IMR-90 (cell line): Measurements from ENCODE around the gene LY86. TPM values are rescaled to one million over a fixed set of nuclear protein-coding genes. Genes with fewer than 3 reads are reported as not detected.

Experiments used
- ATAC-seq: fragments of 200-7000 bp; cut with Tn5 transposase; 2 replicates; pipeline ENCODE4 v1.9.1; 2020; ENCODE audit warnings: low read depth, mild to moderate bottlenecking, moderate library complexity
- BruUV-seq: library from RNA; stranded (reverse); fragments of 400-500 nt; replicated peaks from 2 replicates; lab custom pipeline; 2021; lab: Mats Ljungman, UMichigan
- CTCF ChIA-PET: fragments of 300-600 bp; formaldehyde crosslinking; extraction: SDS; loops from one replicate; lab custom pipeline; 2021; ENCODE audit warnings: antibody characterized with exemption; lab: Yijun Ruan, JAX
- POLR2A ChIA-PET: fragments of 300-600 bp; sonication (Branson Sonifier 250); formaldehyde crosslinking; loops from one replicate; lab custom pipeline; 2022; ENCODE audit warnings: antibody characterized with exemption; ENCODE audit not compliant: unreplicated experiment; lab: Charles Lee
- DNase-seq: peaks from one replicate; pipeline ENCODE4 v3.0.0; 2013
- H2AFZ ChIP-seq: replicated peaks from 2 replicates; pipeline ENCODE3; 2013; ENCODE audit warnings: low read length, mild to moderate bottlenecking; ENCODE audit not compliant: poor library complexity
- H2AK5ac ChIP-seq: 2 replicates; pipeline ENCODE4 v1.6.1; 2013; ENCODE audit warnings: low read depth, low read length, inconsistent platforms
- H2AK9ac ChIP-seq: replicated peaks from 2 replicates; pipeline ENCODE3; 2013; ENCODE audit warnings: mild to moderate bottlenecking, low read depth, low read length, moderate library complexity; ENCODE audit not compliant: poor library complexity
- H2BK120ac ChIP-seq: 2 replicates; pipeline ENCODE4 v1.6.1; 2013; ENCODE audit warnings: low read depth, low read length, inconsistent platforms
- H2BK15ac ChIP-seq: 3 replicates; pipeline ENCODE4 v1.6.1; 2013; ENCODE audit warnings: low read depth, low read length, inconsistent platforms
- H2BK20ac ChIP-seq: 2 replicates; pipeline ENCODE4 v1.6.1; 2013; ENCODE audit warnings: low read depth, mild to moderate bottlenecking, inconsistent platforms, low read length, moderate library complexity
- H2BK5ac ChIP-seq: 2 replicates; pipeline ENCODE4 v1.6.1; 2013; ENCODE audit warnings: mild to moderate bottlenecking, low read depth, low read length, inconsistent platforms; ENCODE audit not compliant: poor library complexity, severe bottlenecking
- H3K14ac ChIP-seq: replicated peaks from 2 replicates; pipeline ENCODE4 v1.6.1; 2013; ENCODE audit warnings: low read depth, low read length, inconsistent platforms
- H3K18ac ChIP-seq: 2 replicates; pipeline ENCODE4 v1.6.1; 2013; ENCODE audit warnings: low read depth, low read length, control low read depth
- H3K23ac ChIP-seq: 2 replicates; pipeline ENCODE4 v1.6.1; 2013; ENCODE audit warnings: low read depth, low read length, inconsistent platforms
- H3K27ac ChIP-seq: 2 replicates; pipeline ENCODE4 v1.5.1; 2013; ENCODE audit warnings: mild to moderate bottlenecking, control low read depth, low read length; ENCODE audit not compliant: insufficient read depth
- H3K27me3 ChIP-seq: 2 replicates; pipeline ENCODE4 v1.6.1; 2013; ENCODE audit warnings: low read length; ENCODE audit not compliant: control insufficient read depth, insufficient read depth
- H3K36me3 ChIP-seq: 2 replicates; pipeline ENCODE4 v1.6.1; 2013; ENCODE audit warnings: low read length, mixed read lengths; ENCODE audit not compliant: control insufficient read depth, insufficient read depth
- H3K4ac ChIP-seq: 2 replicates; pipeline ENCODE4 v1.6.1; 2013; ENCODE audit warnings: low read depth, low read length, inconsistent platforms
- H3K4me1 ChIP-seq: 2 replicates; pipeline ENCODE4 v1.6.1; 2013; ENCODE audit warnings: low read length, mixed read lengths; ENCODE audit not compliant: control insufficient read depth, insufficient read depth
- H3K4me2 ChIP-seq: 2 replicates; pipeline ENCODE4 v1.6.1; 2013; ENCODE audit warnings: low read depth, mild to moderate bottlenecking, control low read depth, low read length, moderate library complexity
- H3K4me3 ChIP-seq: 2 replicates; pipeline ENCODE4 v1.5.1; 2013; ENCODE audit warnings: low read depth, mild to moderate bottlenecking, control low read depth, low read length, moderate library complexity; ENCODE audit not compliant: insufficient read depth
- H3K56ac ChIP-seq: 2 replicates; pipeline ENCODE4 v1.6.1; 2013; ENCODE audit warnings: low read length, inconsistent platforms; ENCODE audit not compliant: insufficient read depth; ENCODE audit errors: extremely low read depth
- H3K79me1 ChIP-seq, 2 experiments: 2 replicates each; pipeline ENCODE4 v1.6.1; 2013; ENCODE audit warnings: low read length in 2 of 2, inconsistent platforms in 1 of 2, low read depth in 1 of 2
- H3K9ac ChIP-seq: 2 replicates; pipeline ENCODE4 v1.6.1; 2013; ENCODE audit warnings: low read depth, low read length, control low read depth
- H3K9me1 ChIP-seq: 2 replicates; pipeline ENCODE4 v1.6.1; 2013; ENCODE audit warnings: low read length, inconsistent platforms; ENCODE audit not compliant: insufficient read depth
- H3K9me3 ChIP-seq: 2 replicates; pipeline ENCODE4 v1.6.1; 2013; ENCODE audit warnings: low read length; ENCODE audit not compliant: control insufficient read depth, insufficient read depth
- H4K20me1 ChIP-seq: 2 replicates; pipeline ENCODE4 v1.6.1; 2013; ENCODE audit warnings: low read length, inconsistent platforms; ENCODE audit not compliant: insufficient read depth
- H4K5ac ChIP-seq: 2 replicates; pipeline ENCODE4 v1.6.1; 2013; ENCODE audit warnings: mild to moderate bottlenecking, low read depth, low read length, control low read depth
- H4K8ac ChIP-seq, 2 experiments: 2 replicates each; pipeline ENCODE4 v1.6.1; 2013; ENCODE audit warnings: low read depth in 2 of 2, low read length in 2 of 2, control low read depth in 1 of 2, inconsistent platforms in 1 of 2
- H4K91ac ChIP-seq: 2 replicates; pipeline ENCODE4 v1.6.1; 2013; ENCODE audit warnings: low read depth, low read length, inconsistent platforms; ENCODE audit not compliant: insufficient read depth
- BHLHE40 ChIP-seq: fragments of 150-350 bp; IDR thresholded peaks from 2 replicates; pipeline ENCODE4 v1.6.1; 2016; ENCODE audit warnings: mild to moderate bottlenecking, low read depth, low read length
- CEBPB ChIP-seq: IDR thresholded peaks from 2 replicates; pipeline ENCODE4 v1.6.1; 2012; ENCODE audit warnings: low read depth, low read length, improper control_type of control experiment
- CHD1 ChIP-seq: IDR thresholded peaks from 2 replicates; pipeline ENCODE4 v1.6.1; 2012; ENCODE audit warnings: low read depth, low read length, improper control_type of control experiment
- CTCF ChIP-seq: conservative IDR thresholded peaks from 2 replicates; pipeline ENCODE4 v1.5.1; 2012; ENCODE audit warnings: mild to moderate bottlenecking, low read depth, low read length, improper control_type of control experiment
- FOS ChIP-seq: fragments of 150-350 bp; IDR thresholded peaks from 2 replicates; pipeline ENCODE4 v1.6.1; 2016; ENCODE audit warnings: low read depth, low read length
- MAZ ChIP-seq: IDR thresholded peaks from 2 replicates; pipeline ENCODE4 v1.6.1; 2012; ENCODE audit warnings: low read depth, mild to moderate bottlenecking, low read length, improper control_type of control experiment, moderate library complexity, borderline replicate concordance
- MXI1 ChIP-seq: IDR thresholded peaks from 2 replicates; pipeline ENCODE4 v1.6.1; 2012; ENCODE audit warnings: low read depth, mild to moderate bottlenecking, low read length, moderate library complexity, borderline replicate concordance
- NFE2L2 ChIP-seq: fragments of 150-350 bp; IDR thresholded peaks from 2 replicates; pipeline ENCODE4 v1.6.1; 2016; ENCODE audit warnings: low read depth, mild to moderate bottlenecking, low read length
- POLR2A ChIP-seq: IDR thresholded peaks from 2 replicates; pipeline ENCODE4 v1.6.1; 2012; ENCODE audit warnings: mild to moderate bottlenecking, low read depth, low read length
- RAD21 ChIP-seq: IDR thresholded peaks from 2 replicates; pipeline ENCODE4 v1.6.1; 2012; ENCODE audit warnings: low read length, improper control_type of control experiment
- RCOR1 ChIP-seq: IDR thresholded peaks from 2 replicates; pipeline ENCODE4 v1.6.1; 2012; ENCODE audit warnings: mild to moderate bottlenecking, low read length, improper control_type of control experiment; ENCODE audit not compliant: insufficient replicate concordance
- SMC3 ChIP-seq: fragments of 150-350 bp; IDR thresholded peaks from 2 replicates; pipeline ENCODE4 v1.6.1; 2016; ENCODE audit warnings: low read depth, mild to moderate bottlenecking, antibody characterized with exemption, low read length, moderate library complexity
- USF2 ChIP-seq: fragments of 150-350 bp; IDR thresholded peaks from 2 replicates; pipeline ENCODE4 v1.6.1; 2017; ENCODE audit warnings: mild to moderate bottlenecking, antibody characterized with exemption, low read length, low read depth
- WGBS, 2 experiments: methylation state at CpG; one replicate each; pipeline versions ENCODE4 v1.1.5 to v1.1.7; 2013; ENCODE audit warnings: missing lambda C conversion rate in 2 of 2; ENCODE audit not compliant: insufficient read length in 1 of 2; ENCODE audit errors: extremely low coverage in 2 of 2; 5-methylcytosine and 5-hydroxymethylcytosine counted together
- dilution Hi-C: fragments of 300-500 bp; cut with HindIII; formaldehyde crosslinking; loops from one replicate; pipeline ENCODE4 v1.14.3; 2018; ENCODE audit warnings: low sequenced_read_pairs; ENCODE audit not compliant: unreplicated experiment
- in situ Hi-C: fragments of 300-500 bp; cut with MboI; formaldehyde crosslinking; loops from 3 replicates; pipeline ENCODE4 v1.14.3; 2019; ENCODE audit warnings: low sequenced_read_pairs, inconsistent platforms, mixed read lengths
- intact Hi-C: fragments of 100-400 bp; cut with micrococcal nuclease; formaldehyde crosslinking; loops from 2 replicates; pipeline ENCODE4 v1.10.0; 2022
- polyA plus RNA-seq, 3 experiments: library from polyadenylated mRNA; depleted of rRNA; stranded (reverse); fragments of >200 nt; gene quantifications; 2 replicates each; pipeline ENCODE4 v1.2.3, GENCODE V29; 2012; ENCODE audit warnings: low replicate concordance in 1 of 3
- total RNA-seq: library from RNA; depleted of rRNA; stranded (reverse); fragments of >200 nt; gene quantifications from 2 replicates; pipeline ENCODE4 v1.2.3, GENCODE V29; 2012

LY86 gene
- total and polyA plus RNA-seq, 2 of the 4 experiments (the other 2 are of a cell fraction), result not detected

- Histone ChIP-seq H3K14ac (no peak overlapping the region), H2BK20ac (no peak overlapping the region), H4K20me1 (no peaks in the 10 kb centered on the region), H3K27ac (no peak overlapping the region), H3K18ac (no peak overlapping the region), H4K8ac (no peak overlapping the region), H3K36me3 (no peaks in the 10 kb centered on the region), H3K4me1 (no peaks in the 10 kb centered on the region), H4K5ac (no peak overlapping the region), H2AFZ (no peak overlapping the region), H3K9ac (no peak overlapping the region), H2BK15ac (no peak overlapping the region), H3K4me2 (no peak overlapping the region), H2BK5ac (no peak overlapping the region), H3K56ac (no peak overlapping the region), H3K9me1 (no peaks in the 10 kb centered on the region), H3K4ac (no peak overlapping the region), H2AK9ac (no peak overlapping the region), H2AK5ac (no peak overlapping the region), H2BK120ac (no peak overlapping the region), H3K79me1 (no peaks in the 10 kb centered on the region), H3K23ac (no peak overlapping the region), H3K4me3 (no peak overlapping the region), H3K9me3 (peaks cover 2% of the 10 kb centered on the region; the same call in 1 of the 2 replicates), H4K91ac (no peak overlapping the region), H3K27me3 (no peaks in the 10 kb centered on the region)
- CTCF ChIA-PET, result no interaction called here
- POLR2A ChIA-PET, result no interaction called here
- no TSS peak for BruUV-seq
- ATAC-seq (no peak), DNase-seq (no peak)
- TF ChIP-seq BHLHE40, result no peak
- TF ChIP-seq FOS, result no peak
- TF ChIP-seq CHD1, result no peak
- TF ChIP-seq SMC3, result no peak
- TF ChIP-seq POLR2A, result no peak
- TF ChIP-seq USF2, result no peak
- TF ChIP-seq CTCF, result no peak
- TF ChIP-seq CEBPB, result no peak
- TF ChIP-seq MAZ, result no peak
- TF ChIP-seq NFE2L2, result no peak
- no peak for TF ChIP-seq RCOR1
- no peak for TF ChIP-seq MXI1
- TF ChIP-seq RAD21, result no peak
- dilution Hi-C loops (no loop called here), intact Hi-C loops (no loop called here), in situ Hi-C loops (no loop called here)
- WGBS, 2 experiments, result no CpG with 5 or more reads among the region's 1 CpG
Observed at GRCh38 chr6:6577735-6578134, 10.8 kb upstream of the LY86 start.
